ENCODE measurements around the gene OR1F1.

DNA sequence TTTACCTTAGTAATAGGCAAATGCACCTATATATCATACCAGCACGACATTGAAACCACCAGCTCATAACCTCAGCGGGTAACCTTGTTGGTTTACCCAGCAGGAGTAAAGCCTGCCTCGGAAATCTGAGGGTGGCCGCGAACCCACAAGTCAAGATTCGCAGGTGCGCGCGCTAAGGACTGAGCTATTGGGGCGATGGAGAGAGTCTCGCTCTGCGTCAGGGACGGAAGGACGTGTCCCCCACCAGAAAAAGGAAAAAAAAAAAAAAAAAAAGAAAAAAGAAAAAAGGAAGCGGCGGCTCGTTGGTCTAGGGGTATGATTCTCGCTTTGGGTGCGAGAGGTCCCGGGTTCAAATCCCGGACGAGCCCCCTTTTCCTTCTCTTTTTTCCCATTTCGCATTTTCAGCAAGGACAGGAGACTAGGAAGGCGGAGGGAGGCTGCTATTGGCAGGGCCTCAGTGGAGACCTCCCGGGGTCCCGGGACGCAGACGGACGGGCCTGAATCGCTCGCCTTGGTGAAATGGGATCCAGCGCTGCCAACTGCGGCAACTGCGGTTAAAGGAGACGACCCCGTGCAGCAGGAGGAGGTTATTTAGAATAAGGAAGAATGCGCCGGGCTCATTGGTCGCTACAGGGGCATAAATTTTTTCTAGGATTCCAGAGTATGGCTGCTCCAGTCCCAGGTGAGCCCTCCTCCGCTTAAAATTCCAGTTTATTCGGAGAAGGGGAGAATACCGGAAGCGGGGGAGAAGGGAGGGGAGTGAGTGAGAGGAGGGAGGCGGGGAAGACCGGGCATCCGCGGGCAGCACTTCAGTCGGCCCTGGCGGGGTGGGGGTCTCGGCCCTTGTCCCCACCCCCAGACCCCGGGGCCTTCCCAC lies at the start of gene OR1F1:
- TF ChIP-seq EZH2 (IDR thresholded peaks at IDR 0.05; ENCODE audit: borderline replicate concordance, insufficient read depth, low read depth, low read length, poor library complexity, severe bottlenecking), result no peak
- TF ChIP-seq, protein P1, sequence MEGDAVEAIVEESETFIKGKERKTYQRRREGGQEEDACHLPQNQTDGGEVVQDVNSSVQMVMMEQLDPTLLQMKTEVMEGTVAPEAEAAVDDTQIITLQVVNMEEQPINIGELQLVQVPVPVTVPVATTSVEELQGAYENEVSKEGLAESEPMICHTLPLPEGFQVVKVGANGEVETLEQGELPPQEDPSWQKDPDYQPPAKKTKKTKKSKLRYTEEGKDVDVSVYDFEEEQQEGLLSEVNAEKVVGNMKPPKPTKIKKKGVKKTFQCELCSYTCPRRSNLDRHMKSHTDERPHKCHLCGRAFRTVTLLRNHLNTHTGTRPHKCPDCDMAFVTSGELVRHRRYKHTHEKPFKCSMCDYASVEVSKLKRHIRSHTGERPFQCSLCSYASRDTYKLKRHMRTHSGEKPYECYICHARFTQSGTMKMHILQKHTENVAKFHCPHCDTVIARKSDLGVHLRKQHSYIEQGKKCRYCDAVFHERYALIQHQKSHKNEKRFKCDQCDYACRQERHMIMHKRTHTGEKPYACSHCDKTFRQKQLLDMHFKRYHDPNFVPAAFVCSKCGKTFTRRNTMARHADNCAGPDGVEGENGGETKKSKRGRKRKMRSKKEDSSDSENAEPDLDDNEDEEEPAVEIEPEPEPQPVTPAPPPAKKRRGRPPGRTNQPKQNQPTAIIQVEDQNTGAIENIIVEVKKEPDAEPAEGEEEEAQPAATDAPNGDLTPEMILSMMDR (IDR thresholded peaks at IDR 0.05), result no peak
